GM19372 (cell line): ENCODE data around the gene GABBR2.

Source experiments
- ATAC-seq: cut with Tn5 transposase; IDR thresholded peaks from one replicate; pipeline ENCODE4 v1.9.1; 2021; ENCODE audit warnings: mild to moderate bottlenecking, low read depth, moderate library complexity; ENCODE audit not compliant: unreplicated experiment

GABBR2 gene

GRCh38 chr9:98419260-98419603 lies 289.5 kb downstream of the GABBR2 start:
- no peak for ATAC-seq

GRCh38 chr9:98418578-98419259 lies 290.0 kb downstream of the GABBR2 start:
- ATAC-seq = no peak

GRCh38 chr9:98416294-98417248 lies 292.2 kb downstream of the GABBR2 start:
- ATAC-seq = no peak

- ATAC-seq = no peak
Measured at GRCh38 chr9:98415782-98416181, 293.0 kb downstream of the GABBR2 start.

GRCh38 chr9:98413084-98413483 lies 295.7 kb downstream of the GABBR2 start:
- ATAC-seq = no peak

- no peak for ATAC-seq
Measured at GRCh38 chr9:98412101-98412842, 296.5 kb downstream of the GABBR2 start.

- ATAC-seq = no peak
Measured at GRCh38 chr9:98410185-98410697, 298.5 kb downstream of the GABBR2 start.

- ATAC-seq = no peak
Measured at GRCh38 chr9:98409719-98410118, 299.0 kb downstream of the GABBR2 start.

GRCh38 chr9:98406469-98406868 lies 302.3 kb downstream of the GABBR2 start:
- ATAC-seq = no peak

- no peak for ATAC-seq
Measured at GRCh38 chr9:98404237-98404636, 304.5 kb downstream of the GABBR2 start.

GRCh38 chr9:98403715-98404114 lies 305.0 kb downstream of the GABBR2 start:
- no peak for ATAC-seq

GRCh38 chr9:98402019-98402840 lies 306.5 kb downstream of the GABBR2 start:
- ATAC-seq = no peak

- ATAC-seq = no peak
Measured at GRCh38 chr9:98401140-98402018, 307.4 kb downstream of the GABBR2 start.

GRCh38 chr9:98399950-98400683 lies 308.6 kb downstream of the GABBR2 start:
- ATAC-seq = no peak

- ATAC-seq = no peak
Measured at GRCh38 chr9:98396656-98397055, 312.1 kb downstream of the GABBR2 start.

GRCh38 chr9:98396236-98396635 lies 312.5 kb downstream of the GABBR2 start:
- no peak for ATAC-seq

- no peak for ATAC-seq
Measured at GRCh38 chr9:98391867-98392266, 316.9 kb downstream of the GABBR2 start.

GRCh38 chr9:98391406-98391805 lies 317.3 kb downstream of the GABBR2 start:
- ATAC-seq = no peak
